HepG2 (cell line): ENCODE data around the gene SSNA1. TPM values are rescaled to one million over a fixed set of nuclear protein-coding genes. Genes with fewer than 3 reads are reported as not detected.

Experiments
- AGO2 ChIP-seq: fragments of 200-400 bp; formaldehyde crosslinking; optimal IDR thresholded peaks from 2 replicates; pipeline ENCODE3; 2017; ENCODE audit warnings: mild to moderate bottlenecking, low read depth, low read length, moderate library complexity
- CREM ChIP-seq, 2 experiments: sonication (generic) in 1 of 2; formaldehyde crosslinking in 1 of 2; IDR thresholded peaks; 2 replicates each; pipeline versions ENCODE4 v1.4.0 to v1.6.1; 2016 to 2020; ENCODE audit warnings: antibody characterized with exemption in 1 of 2, mild to moderate bottlenecking in 1 of 2, missing genetic modification reagents in 1 of 2
- HDAC2 ChIP-seq: sonication (generic); formaldehyde crosslinking; IDR thresholded peaks from 2 replicates; pipeline ENCODE4 v1.4.0; 2020; ENCODE audit warnings: missing genetic modification reagents
- HOXA3 ChIP-seq: sonication (generic); formaldehyde crosslinking; IDR thresholded peaks from 2 replicates; pipeline ENCODE4 v1.5.0; 2020; ENCODE audit warnings: missing genetic modification reagents
- NR2F6 ChIP-seq, 2 experiments: IDR thresholded peaks; 2 replicates each; pipeline ENCODE4 v1.6.1; 2016; ENCODE audit warnings: antibody characterized with exemption in 1 of 2, mild to moderate bottlenecking in 1 of 2
- SALL2 ChIP-seq: sonication (generic); formaldehyde crosslinking; IDR thresholded peaks from 2 replicates; pipeline ENCODE4 v1.8.1; 2023; ENCODE audit warnings: mild to moderate bottlenecking, missing genetic modification reagents, inconsistent platforms
- SP4 ChIP-seq: sonication (generic); formaldehyde crosslinking; IDR thresholded peaks from 2 replicates; pipeline ENCODE4 v1.8.1; 2023; ENCODE audit warnings: mild to moderate bottlenecking, missing genetic modification reagents
- TOPORS ChIP-seq: sonication (generic); formaldehyde crosslinking; IDR thresholded peaks from 2 replicates; pipeline ENCODE4 v1.8.0; 2023; ENCODE audit warnings: mild to moderate bottlenecking, missing genetic modification reagents
- ZBTB10 ChIP-seq: sonication (generic); formaldehyde crosslinking; IDR thresholded peaks from 2 replicates; pipeline ENCODE4 v1.4.0; 2020; ENCODE audit warnings: missing genetic modification reagents, borderline replicate concordance
- ZFX ChIP-seq: sonication (generic); formaldehyde crosslinking; IDR thresholded peaks from 2 replicates; pipeline ENCODE4 v1.4.0; 2020; ENCODE audit warnings: mild to moderate bottlenecking, low read depth, missing genetic modification reagents, moderate library complexity
- ZNF136 ChIP-seq: sonication (generic); formaldehyde crosslinking; IDR thresholded peaks from 2 replicates; pipeline ENCODE4 v1.8.1; 2022; ENCODE audit warnings: low read depth, mild to moderate bottlenecking, moderate library complexity, missing genetic modification reagents
- ZNF354B ChIP-seq: sonication (generic); formaldehyde crosslinking; IDR thresholded peaks from 2 replicates; pipeline ENCODE4 v1.8.0; 2022; ENCODE audit warnings: mild to moderate bottlenecking, missing genetic modification reagents
- ZNF572 ChIP-seq: sonication (generic); formaldehyde crosslinking; IDR thresholded peaks from 2 replicates; pipeline ENCODE4 v1.5.1; 2020; ENCODE audit warnings: mild to moderate bottlenecking, missing genetic modification reagents
- ZNF607 ChIP-seq: sonication (generic); formaldehyde crosslinking; IDR thresholded peaks from 2 replicates; pipeline ENCODE4 v1.5.1; 2020; ENCODE audit warnings: missing genetic modification reagents, mild to moderate bottlenecking, borderline replicate concordance
- ZNF768 ChIP-seq: sonication (generic); formaldehyde crosslinking; IDR thresholded peaks from 2 replicates; pipeline ENCODE4 v1.4.0; 2020; ENCODE audit warnings: missing genetic modification reagents
- ZNF776 ChIP-seq: sonication (generic); formaldehyde crosslinking; IDR thresholded peaks from 2 replicates; pipeline ENCODE4 v1.4.0; 2020; ENCODE audit warnings: mild to moderate bottlenecking, missing genetic modification reagents
- polyA plus RNA-seq, 8 experiments: library from polyadenylated mRNA; depleted of rRNA in 3 of 8; stranded (reverse) in 7 of 8; unstranded in 1 of 8; fragments of >200 nt; fragmentation: Illumina TruSeq in 4 of 8; extraction: Trizol in 4 of 8; gene quantifications; 2 replicates each; pipeline versions ENCODE4 v1.2.1 to v1.2.3, GENCODE V29; 2011 to 2016; ENCODE audit warnings: low read depth in 4 of 8, missing spikeins in 1 of 8, mixed read lengths in 1 of 8; ENCODE audit not compliant: insufficient read depth in 1 of 8
- total RNA-seq, 5 experiments: library from RNA; depleted of rRNA; stranded (reverse); fragments of >200 nt; fragmentation: Illumina TruSeq; extraction: Trizol; gene quantifications; 2 replicates each; pipeline ENCODE4 v1.2.3, GENCODE V29; 2016; ENCODE audit warnings: low read depth in 1 of 5
- TF ChIP-seq, protein P1 (sequence below): sonication (generic); formaldehyde crosslinking; IDR thresholded peaks from 2 replicates; pipeline ENCODE4 v1.4.0; 2020; ENCODE audit warnings: mild to moderate bottlenecking, missing genetic modification reagents
- TF ChIP-seq, protein P2 (sequence below): sonication (generic); IDR thresholded peaks from 2 replicates; pipeline ENCODE4 v1.6.1; 2016; ENCODE audit warnings: low read depth, borderline replicate concordance
- TF ChIP-seq, protein P3 (sequence below): sonication (generic); formaldehyde crosslinking; IDR thresholded peaks from 2 replicates; pipeline ENCODE4 v1.4.0; 2020; ENCODE audit warnings: missing genetic modification reagents

Gene SSNA1
- total and polyA plus RNA-seq, 2 of the 13 experiments (the other 11 are each of a cell fraction or from before 2014, with no cell fraction given): 35.9 to 49.4 TPM

DNA sequence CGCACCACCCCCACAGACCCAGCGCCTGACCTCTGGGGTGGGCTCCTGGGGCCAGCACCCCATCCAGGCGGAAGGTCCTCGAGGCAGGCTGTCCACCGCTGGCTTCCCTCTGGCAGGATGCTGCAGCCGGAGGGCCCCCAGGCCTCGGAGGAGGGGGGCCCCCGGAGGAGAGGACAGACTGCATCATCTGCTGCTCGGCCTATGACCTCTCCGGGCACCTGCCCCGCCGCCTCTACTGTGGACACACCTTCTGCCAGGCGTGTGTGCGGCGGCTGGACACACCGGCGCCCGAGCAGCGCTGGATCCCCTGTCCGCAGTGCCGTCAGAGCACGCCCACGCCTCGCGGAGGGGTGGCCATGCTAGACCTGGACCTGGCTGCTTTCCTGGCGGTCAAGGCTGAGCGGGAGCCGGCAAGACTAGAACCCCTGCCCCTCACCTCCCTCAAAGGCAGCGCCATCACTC lies 40.1 kb downstream of the SSNA1 start (continued):
- 0 out of 2 replicates have a peak, but pooled peaks have one; percentile 17 for TF ChIP-seq TOPORS (CRISPR knock-in tag)
- TF ChIP-seq ZNF354B: 0 out of 2 replicates have a peak, but pooled peaks have one; percentile 29
- no peak; the same call in 1 of the 2 replicates for TF ChIP-seq HOXA3
- 0 out of 2 replicates have a peak, but pooled peaks have one; percentile 53 for TF ChIP-seq ZNF572 (CRISPR knock-in tag)
- TF ChIP-seq ZNF607 (CRISPR knock-in tag): peak; percentile 54; the same call in 1 of the 2 replicates
- TF ChIP-seq SP4: peak; percentile 35; the same call in 1 of the 2 replicates
- no peak for TF ChIP-seq CREM (IDR thresholded peaks at IDR 0.05)
- TF ChIP-seq CREM (CRISPR knock-in tag; IDR thresholded peaks at IDR 0.05): no peak
- no peak for TF ChIP-seq ZBTB10 (CRISPR knock-in tag)
- TF ChIP-seq, protein P1, sequence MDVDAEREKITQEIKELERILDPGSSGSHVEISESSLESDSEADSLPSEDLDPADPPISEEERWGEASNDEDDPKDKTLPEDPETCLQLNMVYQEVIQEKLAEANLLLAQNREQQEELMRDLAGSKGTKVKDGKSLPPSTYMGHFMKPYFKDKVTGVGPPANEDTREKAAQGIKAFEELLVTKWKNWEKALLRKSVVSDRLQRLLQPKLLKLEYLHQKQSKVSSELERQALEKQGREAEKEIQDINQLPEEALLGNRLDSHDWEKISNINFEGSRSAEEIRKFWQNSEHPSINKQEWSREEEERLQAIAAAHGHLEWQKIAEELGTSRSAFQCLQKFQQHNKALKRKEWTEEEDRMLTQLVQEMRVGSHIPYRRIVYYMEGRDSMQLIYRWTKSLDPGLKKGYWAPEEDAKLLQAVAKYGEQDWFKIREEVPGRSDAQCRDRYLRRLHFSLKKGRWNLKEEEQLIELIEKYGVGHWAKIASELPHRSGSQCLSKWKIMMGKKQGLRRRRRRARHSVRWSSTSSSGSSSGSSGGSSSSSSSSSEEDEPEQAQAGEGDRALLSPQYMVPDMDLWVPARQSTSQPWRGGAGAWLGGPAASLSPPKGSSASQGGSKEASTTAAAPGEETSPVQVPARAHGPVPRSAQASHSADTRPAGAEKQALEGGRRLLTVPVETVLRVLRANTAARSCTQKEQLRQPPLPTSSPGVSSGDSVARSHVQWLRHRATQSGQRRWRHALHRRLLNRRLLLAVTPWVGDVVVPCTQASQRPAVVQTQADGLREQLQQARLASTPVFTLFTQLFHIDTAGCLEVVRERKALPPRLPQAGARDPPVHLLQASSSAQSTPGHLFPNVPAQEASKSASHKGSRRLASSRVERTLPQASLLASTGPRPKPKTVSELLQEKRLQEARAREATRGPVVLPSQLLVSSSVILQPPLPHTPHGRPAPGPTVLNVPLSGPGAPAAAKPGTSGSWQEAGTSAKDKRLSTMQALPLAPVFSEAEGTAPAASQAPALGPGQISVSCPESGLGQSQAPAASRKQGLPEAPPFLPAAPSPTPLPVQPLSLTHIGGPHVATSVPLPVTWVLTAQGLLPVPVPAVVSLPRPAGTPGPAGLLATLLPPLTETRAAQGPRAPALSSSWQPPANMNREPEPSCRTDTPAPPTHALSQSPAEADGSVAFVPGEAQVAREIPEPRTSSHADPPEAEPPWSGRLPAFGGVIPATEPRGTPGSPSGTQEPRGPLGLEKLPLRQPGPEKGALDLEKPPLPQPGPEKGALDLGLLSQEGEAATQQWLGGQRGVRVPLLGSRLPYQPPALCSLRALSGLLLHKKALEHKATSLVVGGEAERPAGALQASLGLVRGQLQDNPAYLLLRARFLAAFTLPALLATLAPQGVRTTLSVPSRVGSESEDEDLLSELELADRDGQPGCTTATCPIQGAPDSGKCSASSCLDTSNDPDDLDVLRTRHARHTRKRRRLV: no peak
- TF ChIP-seq, protein P2, sequence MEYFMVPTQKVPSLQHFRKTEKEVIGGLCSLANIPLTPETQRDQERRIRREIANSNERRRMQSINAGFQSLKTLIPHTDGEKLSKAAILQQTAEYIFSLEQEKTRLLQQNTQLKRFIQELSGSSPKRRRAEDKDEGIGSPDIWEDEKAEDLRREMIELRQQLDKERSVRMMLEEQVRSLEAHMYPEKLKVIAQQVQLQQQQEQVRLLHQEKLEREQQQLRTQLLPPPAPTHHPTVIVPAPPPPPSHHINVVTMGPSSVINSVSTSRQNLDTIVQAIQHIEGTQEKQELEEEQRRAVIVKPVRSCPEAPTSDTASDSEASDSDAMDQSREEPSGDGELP: peak; percentile 40; the same call in 1 of the 2 replicates
- peak; percentile 28; the same call in 1 of the 2 replicates for TF ChIP-seq HDAC2 (CRISPR knock-in tag)
- TF ChIP-seq SALL2 (CRISPR knock-in tag): 0 out of 2 replicates have a peak, but pooled peaks have one; percentile 48
- peak; percentile 6; the same call in 1 of the 2 replicates for TF ChIP-seq ZNF768 (CRISPR knock-in tag)
- TF ChIP-seq AGO2: peak; percentile 73
- TF ChIP-seq NR2F6 (IDR thresholded peaks at IDR 0.05): no peak
- TF ChIP-seq NR2F6 (CRISPR knock-in tag; IDR thresholded peaks at IDR 0.05): peak; percentile 68; the same call in 1 of the 2 replicates
- TF ChIP-seq ZNF136 (CRISPR knock-in tag): 0 out of 2 replicates have a peak, but pooled peaks have one; percentile 19
- no peak for TF ChIP-seq ZFX (CRISPR knock-in tag)
- TF ChIP-seq, protein P3, sequence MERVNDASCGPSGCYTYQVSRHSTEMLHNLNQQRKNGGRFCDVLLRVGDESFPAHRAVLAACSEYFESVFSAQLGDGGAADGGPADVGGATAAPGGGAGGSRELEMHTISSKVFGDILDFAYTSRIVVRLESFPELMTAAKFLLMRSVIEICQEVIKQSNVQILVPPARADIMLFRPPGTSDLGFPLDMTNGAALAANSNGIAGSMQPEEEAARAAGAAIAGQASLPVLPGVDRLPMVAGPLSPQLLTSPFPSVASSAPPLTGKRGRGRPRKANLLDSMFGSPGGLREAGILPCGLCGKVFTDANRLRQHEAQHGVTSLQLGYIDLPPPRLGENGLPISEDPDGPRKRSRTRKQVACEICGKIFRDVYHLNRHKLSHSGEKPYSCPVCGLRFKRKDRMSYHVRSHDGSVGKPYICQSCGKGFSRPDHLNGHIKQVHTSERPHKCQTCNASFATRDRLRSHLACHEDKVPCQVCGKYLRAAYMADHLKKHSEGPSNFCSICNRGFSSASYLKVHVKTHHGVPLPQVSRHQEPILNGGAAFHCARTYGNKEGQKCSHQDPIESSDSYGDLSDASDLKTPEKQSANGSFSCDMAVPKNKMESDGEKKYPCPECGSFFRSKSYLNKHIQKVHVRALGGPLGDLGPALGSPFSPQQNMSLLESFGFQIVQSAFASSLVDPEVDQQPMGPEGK (CRISPR knock-in tag): peak; percentile 73
- TF ChIP-seq ZNF776 (CRISPR knock-in tag): peak; percentile 57
